IMR-90 (cell line): ENCODE results near the gene FBXO22. TPM values are rescaled to one million over a fixed set of nuclear protein-coding genes. Genes with fewer than 3 reads are reported as not detected.

Experiments
- microRNA-seq, 2 experiments: library from miRNA; stranded (forward) in 1 of 2; unstranded in 1 of 2; fragments of 10-50 nt in 1 of 2; fragments of <30 nt in 1 of 2; gene quantifications in 1 of 2; microRNA quantifications in 1 of 2; one replicate each; pipeline versions ENCODE3 to v1.1.0; 2013 to 2020; ENCODE audit not compliant: insufficient read depth in 1 of 2, insufficient read length in 1 of 2, unreplicated experiment in 1 of 2
- polyA plus RNA-seq, 3 experiments: library from polyadenylated mRNA; depleted of rRNA; stranded (reverse); fragments of >200 nt; gene quantifications; 2 replicates each; pipeline ENCODE4 v1.2.3, GENCODE V29; 2012; ENCODE audit warnings: low replicate concordance in 1 of 3
- small RNA-seq, 5 experiments: library from RNA; depleted of rRNA; stranded (forward); fragments of <200 nt; gene quantifications; one replicate each; pipeline ENCODE3, GENCODE V24; 2012
- total RNA-seq: library from RNA; depleted of rRNA; stranded (reverse); fragments of >200 nt; gene quantifications from 2 replicates; pipeline ENCODE4 v1.2.3, GENCODE V29; 2012; rRNA removed

The FBXO22 gene
- total and polyA plus RNA-seq, 2 of the 4 experiments (the other 2 are of a cell fraction) = 22.4 to 45.2 TPM

Small RNA genes lying within 50 kb of the gene (microRNA-seq; reads per million reads assigned to microRNA genes)
- gene RN7SL510P (ENCODE audit: insufficient read depth, insufficient read length) = not detected

Small RNA genes lying within 50 kb of the gene (small RNA-seq; reads per million reads assigned to genes)
- 0 reads per million in 5 experiments for gene RN7SL510P

Other genes starting within 250 kb of the FBXO22 start
- gene CSPG4, start 191.0 kb upstream of the FBXO22 start, total RNA-seq = 12.4 and 14.7 TPM in 2 replicates
- gene CSPG4, start 191.0 kb upstream of the FBXO22 start, polyA plus RNA-seq (2012; rRNA removed) = 28.4 and 35.6 TPM in 2 replicates
- gene UBE2Q2, start 60.4 kb upstream of the FBXO22 start, total RNA-seq = 28.9 and 44.2 TPM in 2 replicates
- 14.0 and 18.0 TPM in 2 replicates for gene UBE2Q2, start 60.4 kb upstream of the FBXO22 start, polyA plus RNA-seq (2012; rRNA removed)
- not detected in 2 replicates for gene NRG4, start 108.5 kb downstream of the FBXO22 start, total RNA-seq
- gene NRG4, start 108.5 kb downstream of the FBXO22 start, polyA plus RNA-seq (2012; rRNA removed) = not detected in 2 replicates
- under 0.01 TPM in 1 of 2 replicates, not detected in the other for gene TMEM266, start 156.1 kb downstream of the FBXO22 start, total RNA-seq
- 0.06 TPM in 1 of 2 replicates, not detected in the other for gene TMEM266, start 156.1 kb downstream of the FBXO22 start, polyA plus RNA-seq (2012; rRNA removed)